GM12878 (cell line): ENCODE measurements around the gene LAMC3. TPM values are rescaled to one million over a fixed set of nuclear protein-coding genes. Genes with fewer than 3 reads are reported as not detected.

ENCODE experiments used
- ATAC-seq: fragments of 200-7000 bp; cut with Tn5 transposase; 3 replicates; pipeline ENCODE4 v1.9.1; 2020; ENCODE audit warnings: mild to moderate bottlenecking, moderate library complexity
- BruUV-seq: library from RNA; stranded (reverse); fragments of 400-500 nt; replicated peaks from 2 replicates; lab custom pipeline; 2021; lab: Mats Ljungman, UMichigan
- CTCF ChIA-PET: fragments of 300-600 bp; sonication (Branson Sonifier 250); formaldehyde crosslinking; extraction: SDS; loops from one replicate; lab custom pipeline; 2021; ENCODE audit warnings: inconsistent platforms; lab: Yijun Ruan, JAX
- POLR2A ChIA-PET: fragments of 350-600 bp; formaldehyde crosslinking; extraction: SDS; loops from one replicate; lab custom pipeline; 2021; ENCODE audit warnings: inconsistent platforms; lab: Charles Lee
- RAD21 ChIA-PET: fragments of 300-600 bp; sonication (Branson Sonifier 250); formaldehyde crosslinking; loops from one replicate; lab custom pipeline; 2023; ENCODE audit warnings: antibody characterized with exemption; ENCODE audit not compliant: unreplicated experiment; lab: Charles Lee
- SMC1A ChIA-PET: fragments of 300-600 bp; sonication (Branson Sonifier 250); formaldehyde crosslinking; loops from one replicate; lab custom pipeline; 2023; ENCODE audit not compliant: unreplicated experiment, uncharacterized antibody; lab: Charles Lee
- DNase-seq: peaks from one replicate; pipeline ENCODE4 v3.0.0-alpha.2; 2011; ENCODE audit warnings: low read depth, low spot score
- FAIRE-seq: peaks from 3 replicates; lab custom pipeline; 2011; peaks lifted over from hg19 to GRCh38; lab: Jason Lieb, UNC
- H2AFZ ChIP-seq: 2 replicates; pipeline ENCODE4 v1.6.0; 2011; ENCODE audit warnings: low read depth, low read length, control low read depth; ENCODE audit not compliant: control insufficient read depth
- H3K27ac ChIP-seq: 2 replicates; pipeline ENCODE4 v1.5.1; 2011; ENCODE audit warnings: control low read depth; ENCODE audit not compliant: control insufficient read depth, insufficient read depth
- H3K27me3 ChIP-seq, 2 experiments: replicated peaks in 1 of 2; 2 replicates each; pipeline versions ENCODE4 v1.6.0 to v1.6.1; 2011; ENCODE audit warnings: low read length in 1 of 2; ENCODE audit not compliant: control insufficient read depth in 2 of 2, insufficient read depth in 2 of 2
- H3K36me3 ChIP-seq, 2 experiments: 2 replicates each; pipeline ENCODE4 v1.5.1; 2011; ENCODE audit warnings: low read length in 1 of 2; ENCODE audit not compliant: control insufficient read depth in 2 of 2, insufficient read depth in 2 of 2
- H3K4me1 ChIP-seq: 2 replicates; pipeline ENCODE4 v1.6.1; 2011; ENCODE audit warnings: mild to moderate bottlenecking, low read length, moderate library complexity, mixed read lengths; ENCODE audit not compliant: control insufficient read depth, insufficient read depth
- H3K4me2 ChIP-seq: 2 replicates; pipeline ENCODE4 v1.6.0; 2011; ENCODE audit warnings: control low read depth; ENCODE audit not compliant: control insufficient read depth, insufficient read depth
- H3K4me3 ChIP-seq: fragments of 200-600 bp; sonication (generic); 2 replicates; pipeline ENCODE4 v1.5.1; 2016
- H3K79me2 ChIP-seq: 2 replicates; pipeline ENCODE4 v1.6.0; 2011; ENCODE audit warnings: low read length; ENCODE audit not compliant: control insufficient read depth, insufficient read depth
- H3K9ac ChIP-seq: 2 replicates; pipeline ENCODE4 v1.8.0; 2011; ENCODE audit warnings: low read length, control low read depth, mixed read lengths; ENCODE audit not compliant: control insufficient read depth, insufficient read depth
- H3K9me3 ChIP-seq: replicated peaks from 3 replicates; pipeline ENCODE4 v1.5.1; 2011; ENCODE audit warnings: mild to moderate bottlenecking, low read length; ENCODE audit not compliant: control insufficient read depth, insufficient read depth
- H4K20me1 ChIP-seq: 2 replicates; pipeline ENCODE4 v1.6.0; 2011; ENCODE audit not compliant: control insufficient read depth, insufficient read depth
- BACH1 ChIP-seq: fragments of 450-650 bp; IDR thresholded peaks from 2 replicates; pipeline ENCODE4 v1.6.1; 2017; ENCODE audit warnings: mild to moderate bottlenecking, borderline replicate concordance
- IKZF1 ChIP-seq: fragments of 450-650 bp; conservative IDR thresholded peaks from 2 replicates; pipeline ENCODE4 v1.6.1; 2017; ENCODE audit warnings: antibody characterized with exemption, mild to moderate bottlenecking
- NFYA ChIP-seq: IDR thresholded peaks from 2 replicates; pipeline ENCODE4 v1.6.1; 2011; ENCODE audit warnings: low read depth, mild to moderate bottlenecking, low read length, improper control_type of control experiment, borderline replicate concordance
- NR2F1 ChIP-seq: fragments of 450-650 bp; conservative IDR thresholded peaks from 2 replicates; pipeline ENCODE4 v1.6.1; 2017; ENCODE audit warnings: mild to moderate bottlenecking
- POLR2A ChIP-seq: IDR thresholded peaks from 2 replicates; pipeline ENCODE4 v1.6.1; 2011; ENCODE audit warnings: low read depth, mild to moderate bottlenecking, low read length
- RCOR1 ChIP-seq: conservative IDR thresholded peaks from 2 replicates; pipeline ENCODE4 v1.6.1; 2012; ENCODE audit warnings: low read depth, low read length, improper control_type of control experiment
- RELA ChIP-seq: fragments of 450-650 bp; IDR thresholded peaks from 2 replicates; pipeline ENCODE4 v1.8.0; 2014; ENCODE audit warnings: borderline replicate concordance; ENCODE audit not compliant: partially characterized antibody
- ZBTB4 ChIP-seq: fragments of 450-650 bp; formaldehyde crosslinking; IDR thresholded peaks from 2 replicates; pipeline ENCODE4 v1.4.0; 2022; ENCODE audit warnings: mild to moderate bottlenecking, moderate library complexity
- WGBS: methylation state at CpG from one replicate; pipeline ENCODE4 v1.1.6; 2016; ENCODE audit warnings: low lambda C conversion rate; ENCODE audit not compliant: insufficient replicate concordance, insufficient coverage; ENCODE audit errors: missing lambda C conversion rate; 5-methylcytosine and 5-hydroxymethylcytosine counted together
- in situ Hi-C: fragments of 300-500 bp; cut with MboI; formaldehyde crosslinking; loops from 9 replicates; pipeline ENCODE4 v1.14.3; 2018; ENCODE audit warnings: mixed read lengths
- intact Hi-C: fragments of 100-400 bp; cut with micrococcal nuclease; formaldehyde crosslinking; loops from one replicate; pipeline ENCODE4 v1.14.2; 2022; ENCODE audit not compliant: unreplicated experiment
- polyA plus RNA-seq, 11 experiments: library from polyadenylated mRNA; depleted of rRNA in 4 of 11; unstranded in 6 of 11; stranded (reverse) in 5 of 11; fragments of >200 nt; fragmentation: Nextera tagmentation in 4 of 11; fragmentation: Illumina TruSeq in 1 of 11; extraction: Ambion mirVana in 4 of 11; extraction: Trizol in 1 of 11; gene quantifications; 1 replicate in 1 of 11; 2 replicates in 10 of 11; pipeline versions ENCODE4 v1.2.1 to v1.2.3, GENCODE V29; 2011 to 2016; ENCODE audit warnings: inconsistent platforms in 2 of 11, missing spikeins in 2 of 11, low read depth in 1 of 11
- total RNA-seq, 4 experiments: library from RNA; depleted of rRNA in 3 of 4; stranded (reverse); fragments of >200 nt in 3 of 4; fragmentation: Illumina TruSeq in 1 of 4; extraction: Trizol in 1 of 4; gene quantifications; 2 replicates each; pipeline versions ENCODE4 v1.2.1 to v1.2.3, GENCODE V29; 2013 to 2021

LAMC3 gene
- total and polyA plus RNA-seq, 10 of the 15 experiments (the other 5 are each of a cell fraction or from before 2014, with no cell fraction given): under 0.01 to 0.08 TPM; not detected in 8

DNA sequence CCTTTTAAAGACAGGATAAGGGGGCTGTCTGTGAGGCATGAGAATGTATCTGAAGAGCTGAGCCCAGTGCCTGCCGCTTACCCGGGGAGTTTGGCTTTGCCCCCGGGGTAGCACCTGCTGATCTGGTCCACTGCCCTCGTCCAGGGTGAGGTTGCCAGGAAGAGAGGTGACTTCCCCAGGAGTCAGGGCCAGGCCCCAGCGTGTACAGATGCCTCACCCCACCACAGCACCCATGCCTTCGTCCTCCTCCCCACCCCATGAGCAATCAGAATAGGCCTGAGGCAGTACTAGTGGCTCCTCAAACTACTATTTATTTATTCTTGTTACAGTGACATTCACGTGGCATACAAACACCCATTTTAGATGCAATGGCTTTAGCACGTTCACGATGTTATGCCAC lies 71.6 kb downstream of the LAMC3 start:
- ChIA-PET RAD21 (no interaction called here), CTCF (no interaction called here), SMC1A (no interaction called here), POLR2A (no interaction called here)
- Histone ChIP-seq H3K9me3 (no peaks in the 10 kb centered on the region), H3K27me3 (no peaks in the 10 kb centered on the region; a peak in 1 of 4 replicates), H3K4me3 (no peak overlapping the region), H3K4me2 (no peak overlapping the region), H4K20me1 (no peaks in the 10 kb centered on the region), H3K27ac (no peak overlapping the region), H3K36me3 (no peaks in the 10 kb centered on the region), H3K4me1 (no peaks in the 10 kb centered on the region), H2AFZ (no peak overlapping the region), H3K79me2 (no peaks in the 10 kb centered on the region), H3K9ac (no peak overlapping the region)
- 40% methylated on average over 9 of the region's 9 CpGs for WGBS
- TF ChIP-seq RCOR1 (no peak), NFYA (no peak), NR2F1 (no peak), IKZF1 (no peak), RELA (no peak), BACH1 (no peak), POLR2A (no peak), ZBTB4 (no peak)
- ATAC-seq (no peak), DNase-seq (no peak), FAIRE-seq (no peak)
- in situ Hi-C loops: no loop called here
- no TSS peak for BruUV-seq
- intact Hi-C loops: no loop called here
